Stomach (tissue), 9 donors: ENCODE data around the gene SLC6A5. TPM values are rescaled to one million over a fixed set of nuclear protein-coding genes. Genes with fewer than 3 reads are reported as not detected.

ENCODE experiments used
- DNase-seq, 2 donors: peaks; one replicate each; pipeline versions ENCODE4 v3.0.0 to v3.0.0-alpha.2; 2013 to 2019
- H3K27ac ChIP-seq, 5 donors: fragments of 200-600 bp in 4 of 5; sonication (generic) in 4 of 5; one replicate each; pipeline ENCODE4 v1.5.1; 2013 to 2019; ENCODE audit warnings: mild to moderate bottlenecking in 1 of 5, moderate library complexity in 1 of 5
- H3K27me3 ChIP-seq, 3 donors: fragments of 200-600 bp; sonication (generic); one replicate each; pipeline ENCODE4 v1.5.1; 2017 to 2019; ENCODE audit warnings: mixed run types in 1 of 3
- H3K36me3 ChIP-seq, 4 donors: fragments of 200-600 bp; sonication (generic); 1 replicate in 3 of 4; 2 replicates in 1 of 4; pipeline ENCODE4 v1.5.1; 2016 to 2019
- H3K4me1 ChIP-seq, 4 donors: fragments of 200-600 bp; sonication (generic); one replicate each; pipeline ENCODE4 v1.5.1; 2016 to 2019
- H3K4me3 ChIP-seq, 4 donors: fragments of 200-600 bp; sonication (generic) in 3 of 4; one replicate each; pipeline ENCODE4 v1.5.1; 2016 to 2019; ENCODE audit warnings: mild to moderate bottlenecking in 1 of 4
- H3K9me3 ChIP-seq, 4 donors: fragments of 200-600 bp; sonication (generic); one replicate each; pipeline ENCODE4 v1.5.1; 2016 to 2019
- EP300 ChIP-seq: sonication (generic); formaldehyde crosslinking; IDR thresholded peaks from one replicate; pipeline ENCODE4 v1.6.1; 2017; ENCODE audit warnings: antibody characterized with exemption
- POLR2A ChIP-seq, 4 donors: fragments of 450-650 bp; IDR thresholded peaks; one replicate each; pipeline ENCODE4 v1.6.1; 2016; ENCODE audit warnings: antibody characterized with exemption in 4 of 4, control low read depth in 2 of 4, mild to moderate bottlenecking in 1 of 4, moderate library complexity in 1 of 4
- POLR2AphosphoS5 ChIP-seq, 3 donors: sonication (generic); formaldehyde crosslinking; IDR thresholded peaks; one replicate each; pipeline ENCODE4 v1.6.1; 2016; ENCODE audit warnings: antibody characterized with exemption in 3 of 3
- WGBS, 5 donors: extraction: QIAGEN DNeasy Blood & Tissue Kit in 3 of 5; methylation state at CpG; one replicate each; pipeline versions ENCODE4 v1.1.5 to v1.1.7; 2013 to 2018; 5-methylcytosine and 5-hydroxymethylcytosine counted together
- intact Hi-C: fragments of 100-400 bp; cut with DNase I; formaldehyde crosslinking; loops from one replicate; pipeline ENCODE4 v1.15.1; 2023; ENCODE audit warnings: low total_unique reads
- polyA plus RNA-seq, 3 donors: library from polyadenylated mRNA; stranded (reverse); fragments of 200-250 nt; gene quantifications; one replicate each; pipeline ENCODE4 v1.2.3, GENCODE V29; 2013
- total RNA-seq, 5 donors: library from RNA; depleted of rRNA; stranded (reverse); fragments of >200 nt; gene quantifications; one replicate each; pipeline versions ENCODE4 v1.1.0 to v1.2.3, GENCODE V29; 2014 to 2016
- TF ChIP-seq, protein P1 (sequence below), 7 experiments: fragments of 450-650 bp in 4 of 7; fragments of 200-600 bp in 3 of 7; sonication (generic) in 3 of 7; IDR thresholded peaks; one replicate each; pipeline ENCODE4 v1.5.1; 2016 to 2019; ENCODE audit warnings: antibody characterized with exemption in 7 of 7, control low read depth in 2 of 7, mild to moderate bottlenecking in 1 of 7
- donor health status: healthy with polysubstance abuse.
- donor health status: Bipolar disorder and iron deficiency.
- donor health status: healthy.

The SLC6A5 gene
- total and polyA plus RNA-seq, 8 donors = not detected

GRCh38 chr11:20620988-20621387 is 21.6 kb downstream of the SLC6A5 start:
- Histone ChIP-seq H3K27ac (no peak overlapping the region), H3K27me3 (peaks cover 0 to 16% (median 0%) of the 10 kb centered on the region in 3 donors), H3K4me1 (peaks cover 0 to 23% (median 6%) of the 10 kb centered on the region in 4 donors), H3K36me3 (no peaks in the 10 kb centered on the region), H3K4me3 (no peak overlapping the region), H3K9me3 (no peaks in the 10 kb centered on the region)
- DNase-seq = no peak
- 62 to 67% (median 65%) methylated on average over 2 of the region's 2 CpGs for WGBS, 5 donors
- TF ChIP-seq POLR2AphosphoS5 (IDR thresholded peaks at IDR 0.05) (no peak), POLR2A (IDR thresholded peaks at IDR 0.05) (no peak), EP300 (no peak)
- TF ChIP-seq, protein P1, sequence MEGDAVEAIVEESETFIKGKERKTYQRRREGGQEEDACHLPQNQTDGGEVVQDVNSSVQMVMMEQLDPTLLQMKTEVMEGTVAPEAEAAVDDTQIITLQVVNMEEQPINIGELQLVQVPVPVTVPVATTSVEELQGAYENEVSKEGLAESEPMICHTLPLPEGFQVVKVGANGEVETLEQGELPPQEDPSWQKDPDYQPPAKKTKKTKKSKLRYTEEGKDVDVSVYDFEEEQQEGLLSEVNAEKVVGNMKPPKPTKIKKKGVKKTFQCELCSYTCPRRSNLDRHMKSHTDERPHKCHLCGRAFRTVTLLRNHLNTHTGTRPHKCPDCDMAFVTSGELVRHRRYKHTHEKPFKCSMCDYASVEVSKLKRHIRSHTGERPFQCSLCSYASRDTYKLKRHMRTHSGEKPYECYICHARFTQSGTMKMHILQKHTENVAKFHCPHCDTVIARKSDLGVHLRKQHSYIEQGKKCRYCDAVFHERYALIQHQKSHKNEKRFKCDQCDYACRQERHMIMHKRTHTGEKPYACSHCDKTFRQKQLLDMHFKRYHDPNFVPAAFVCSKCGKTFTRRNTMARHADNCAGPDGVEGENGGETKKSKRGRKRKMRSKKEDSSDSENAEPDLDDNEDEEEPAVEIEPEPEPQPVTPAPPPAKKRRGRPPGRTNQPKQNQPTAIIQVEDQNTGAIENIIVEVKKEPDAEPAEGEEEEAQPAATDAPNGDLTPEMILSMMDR (IDR thresholded peaks at IDR 0.05) = no peak
- intact Hi-C loops = no loop called here

GRCh38 chr11:20621679-20622078 is 22.3 kb downstream of the SLC6A5 start:
- peaks cover 0 to 17% (median 6%) of the 10 kb centered on the region in 4 donors for H3K4me1 ChIP-seq
- H3K27ac ChIP-seq = no peak overlapping the region
- no peak for DNase-seq
- no peak overlapping the region for H3K4me3 ChIP-seq
- peaks cover 0 to 23% (median 0%) of the 10 kb centered on the region in 3 donors for H3K27me3 ChIP-seq
- TF ChIP-seq EP300 (no peak), POLR2AphosphoS5 (IDR thresholded peaks at IDR 0.05) (no peak), POLR2A (IDR thresholded peaks at IDR 0.05) (no peak)
- TF ChIP-seq, protein P1 (IDR thresholded peaks at IDR 0.05) = no peak
- no peaks in the 10 kb centered on the region for H3K36me3 ChIP-seq
- whole genome bisulfite sequencing, 5 donors = 27 to 47% (median 39%) methylated on average over 6 of the region's 6 CpGs
- intact Hi-C loops = no loop called here
- no peaks in the 10 kb centered on the region for H3K9me3 ChIP-seq

DNA sequence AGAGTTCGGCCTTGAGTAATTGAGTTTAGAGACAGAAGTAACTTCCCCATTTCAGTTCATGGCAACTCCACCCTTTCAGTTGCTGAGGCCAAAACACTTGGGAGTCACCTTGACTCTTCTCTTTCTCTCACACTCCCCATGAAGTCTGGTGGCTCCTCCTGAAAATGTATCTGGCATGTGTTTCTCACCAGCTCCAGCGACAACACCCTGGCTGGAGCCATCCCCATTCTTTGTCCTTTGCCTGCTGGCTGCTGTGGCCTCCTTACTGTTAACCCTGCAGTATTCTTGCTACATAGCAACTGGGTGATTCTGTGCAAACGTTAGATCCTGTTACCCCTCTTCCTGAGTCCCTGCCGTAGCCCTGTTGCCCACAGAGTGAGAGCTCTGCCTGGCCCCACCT is 23.8 kb downstream of the SLC6A5 start:
- Histone ChIP-seq H3K27ac (no peak overlapping the region), H3K27me3 (peaks cover 0 to 14% (median 0%) of the 10 kb centered on the region in 3 donors)

DNA sequence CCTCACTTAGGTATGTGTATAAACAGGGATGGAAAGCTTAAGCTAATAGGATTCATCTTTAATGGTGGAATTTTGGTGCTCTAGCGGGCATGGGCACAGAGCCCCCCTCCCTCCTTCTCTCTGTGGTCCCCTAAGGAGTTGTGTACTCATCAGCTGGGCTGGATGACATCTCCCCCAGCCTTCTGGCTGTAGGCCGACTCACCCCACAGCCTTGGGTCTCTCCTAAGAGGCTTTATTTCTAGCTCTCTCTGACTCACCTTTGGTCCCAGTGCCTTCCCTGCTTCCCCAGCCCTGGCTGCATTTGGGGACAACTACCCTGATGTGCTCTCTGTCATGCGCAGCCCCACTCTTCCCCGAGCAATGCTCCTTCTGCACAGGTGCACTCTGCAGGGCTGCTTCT is 26.9 kb downstream of the SLC6A5 start:
- intact Hi-C loops = no loop called here
- 61 to 74% (median 70%) methylated on average over 4 of the region's 4 CpGs for WGBS, 5 donors

More for the DNA sequence above, 23.8 kb downstream of the SLC6A5 start:
- Histone ChIP-seq H3K4me3 (no peak overlapping the region), H3K36me3 (no peaks in the 10 kb centered on the region), H3K4me1 (peaks cover 0 to 2% (median 0%) of the 10 kb centered on the region in 4 donors), H3K9me3 (no peaks in the 10 kb centered on the region)
- intact Hi-C loops = no loop called here
- no peak for TF ChIP-seq EP300
- TF ChIP-seq, protein P1 (IDR thresholded peaks at IDR 0.05) = no peak
- TF ChIP-seq POLR2A (IDR thresholded peaks at IDR 0.05) = no peak
- TF ChIP-seq POLR2AphosphoS5 (IDR thresholded peaks at IDR 0.05) = no peak
- 36 to 51% (median 40%) methylated on average over 4 of the region's 4 CpGs for WGBS, 5 donors
- DNase-seq = no peak

More for the DNA sequence above, 26.9 kb downstream of the SLC6A5 start:
- peaks cover 0 to 14% (median 0%) of the 10 kb centered on the region in 3 donors for H3K27me3 ChIP-seq
- no peak for DNase-seq
- H3K36me3 ChIP-seq = no peaks in the 10 kb centered on the region
- no peak overlapping the region for H3K4me3 ChIP-seq
- peaks cover 0 to 12% (median 0%) of the 10 kb centered on the region in 4 donors for H3K9me3 ChIP-seq
- H3K4me1 ChIP-seq = no peaks in the 10 kb centered on the region
- TF ChIP-seq, protein P1 (IDR thresholded peaks at IDR 0.05) = no peak
- TF ChIP-seq POLR2AphosphoS5 (IDR thresholded peaks at IDR 0.05) (no peak), EP300 (no peak), POLR2A (IDR thresholded peaks at IDR 0.05) (no peak)
- no peak overlapping the region for H3K27ac ChIP-seq
